GM12878 (cell line): Measurements from ENCODE around the gene ZDHHC9. TPM values are rescaled to one million over a fixed set of nuclear protein-coding genes. Genes with fewer than 3 reads are reported as not detected.
A peak's percentile ranks its signal among the peaks of the same experiment; 100 is the strongest.

Experiments used
- ATAC-seq: fragments of 200-7000 bp; cut with Tn5 transposase; 3 replicates; pipeline ENCODE4 v1.9.1; 2020; ENCODE audit warnings: mild to moderate bottlenecking, moderate library complexity
- BruUV-seq: library from RNA; stranded (reverse); fragments of 400-500 nt; replicated peaks from 2 replicates; lab custom pipeline; 2021; lab: Mats Ljungman, UMichigan
- CTCF ChIA-PET: fragments of 300-600 bp; sonication (Branson Sonifier 250); formaldehyde crosslinking; extraction: SDS; loops from one replicate; lab custom pipeline; 2021; ENCODE audit warnings: inconsistent platforms; lab: Yijun Ruan, JAX
- POLR2A ChIA-PET: fragments of 350-600 bp; formaldehyde crosslinking; extraction: SDS; loops from one replicate; lab custom pipeline; 2021; ENCODE audit warnings: inconsistent platforms; lab: Charles Lee
- RAD21 ChIA-PET: fragments of 300-600 bp; sonication (Branson Sonifier 250); formaldehyde crosslinking; loops from one replicate; lab custom pipeline; 2023; ENCODE audit warnings: antibody characterized with exemption; ENCODE audit not compliant: unreplicated experiment; lab: Charles Lee
- SMC1A ChIA-PET: fragments of 300-600 bp; sonication (Branson Sonifier 250); formaldehyde crosslinking; loops from one replicate; lab custom pipeline; 2023; ENCODE audit not compliant: unreplicated experiment, uncharacterized antibody; lab: Charles Lee
- DNase-seq: peaks from one replicate; pipeline ENCODE4 v3.0.0-alpha.2; 2011; ENCODE audit warnings: low read depth, low spot score
- FAIRE-seq: peaks from 3 replicates; lab custom pipeline; 2011; peaks lifted over from hg19 to GRCh38; lab: Jason Lieb, UNC
- H2AFZ ChIP-seq: 2 replicates; pipeline ENCODE4 v1.6.0; 2011; ENCODE audit warnings: low read depth, low read length, control low read depth; ENCODE audit not compliant: control insufficient read depth
- H3K27ac ChIP-seq: 2 replicates; pipeline ENCODE4 v1.5.1; 2011; ENCODE audit warnings: control low read depth; ENCODE audit not compliant: control insufficient read depth, insufficient read depth
- H3K27me3 ChIP-seq, 2 experiments: replicated peaks in 1 of 2; 2 replicates each; pipeline versions ENCODE4 v1.6.0 to v1.6.1; 2011; ENCODE audit warnings: low read length in 1 of 2; ENCODE audit not compliant: control insufficient read depth in 2 of 2, insufficient read depth in 2 of 2
- H3K36me3 ChIP-seq, 2 experiments: 2 replicates each; pipeline ENCODE4 v1.5.1; 2011; ENCODE audit warnings: low read length in 1 of 2; ENCODE audit not compliant: control insufficient read depth in 2 of 2, insufficient read depth in 2 of 2
- H3K4me1 ChIP-seq: 2 replicates; pipeline ENCODE4 v1.6.1; 2011; ENCODE audit warnings: mild to moderate bottlenecking, low read length, moderate library complexity, mixed read lengths; ENCODE audit not compliant: control insufficient read depth, insufficient read depth
- H3K4me2 ChIP-seq: 2 replicates; pipeline ENCODE4 v1.6.0; 2011; ENCODE audit warnings: control low read depth; ENCODE audit not compliant: control insufficient read depth, insufficient read depth
- H3K4me3 ChIP-seq: fragments of 200-600 bp; sonication (generic); 2 replicates; pipeline ENCODE4 v1.5.1; 2016
- H3K79me2 ChIP-seq: 2 replicates; pipeline ENCODE4 v1.6.0; 2011; ENCODE audit warnings: low read length; ENCODE audit not compliant: control insufficient read depth, insufficient read depth
- H3K9ac ChIP-seq: 2 replicates; pipeline ENCODE4 v1.8.0; 2011; ENCODE audit warnings: low read length, control low read depth, mixed read lengths; ENCODE audit not compliant: control insufficient read depth, insufficient read depth
- H3K9me3 ChIP-seq: replicated peaks from 3 replicates; pipeline ENCODE4 v1.5.1; 2011; ENCODE audit warnings: mild to moderate bottlenecking, low read length; ENCODE audit not compliant: control insufficient read depth, insufficient read depth
- H4K20me1 ChIP-seq: 2 replicates; pipeline ENCODE4 v1.6.0; 2011; ENCODE audit not compliant: control insufficient read depth, insufficient read depth
- BCL11A ChIP-seq: IDR thresholded peaks from 2 replicates; pipeline ENCODE4 v1.6.1; 2011; ENCODE audit warnings: low read depth, low read length
- IRF5 ChIP-seq: fragments of 450-650 bp; IDR thresholded peaks from 2 replicates; pipeline ENCODE4 v1.6.1; 2017; ENCODE audit warnings: borderline replicate concordance
- LARP7 ChIP-seq: fragments of 450-650 bp; IDR thresholded peaks from 2 replicates; pipeline ENCODE4 v1.6.1; 2017; ENCODE audit warnings: mild to moderate bottlenecking
- MEF2B ChIP-seq: fragments of 450-650 bp; IDR thresholded peaks from 2 replicates; pipeline ENCODE4 v1.6.1; 2018; ENCODE audit warnings: mild to moderate bottlenecking, moderate library complexity; ENCODE audit not compliant: partially characterized antibody, poor library complexity, severe bottlenecking
- NR2F1 ChIP-seq: fragments of 450-650 bp; conservative IDR thresholded peaks from 2 replicates; pipeline ENCODE4 v1.6.1; 2017; ENCODE audit warnings: mild to moderate bottlenecking
- POLR2A ChIP-seq: IDR thresholded peaks from 2 replicates; pipeline ENCODE4 v1.6.1; 2011; ENCODE audit warnings: low read depth, mild to moderate bottlenecking, low read length
- POLR2AphosphoS5 ChIP-seq: IDR thresholded peaks from 2 replicates; pipeline ENCODE4 v1.6.1; 2011; ENCODE audit warnings: mild to moderate bottlenecking, low read length, inconsistent platforms
- WGBS: methylation state at CpG from one replicate; pipeline ENCODE4 v1.1.6; 2016; ENCODE audit warnings: low lambda C conversion rate; ENCODE audit not compliant: insufficient replicate concordance, insufficient coverage; ENCODE audit errors: missing lambda C conversion rate; 5-methylcytosine and 5-hydroxymethylcytosine counted together
- in situ Hi-C: fragments of 300-500 bp; cut with MboI; formaldehyde crosslinking; loops from 9 replicates; pipeline ENCODE4 v1.14.3; 2018; ENCODE audit warnings: mixed read lengths
- intact Hi-C: fragments of 100-400 bp; cut with micrococcal nuclease; formaldehyde crosslinking; loops from one replicate; pipeline ENCODE4 v1.14.2; 2022; ENCODE audit not compliant: unreplicated experiment
- polyA plus RNA-seq, 11 experiments: library from polyadenylated mRNA; depleted of rRNA in 4 of 11; unstranded in 6 of 11; stranded (reverse) in 5 of 11; fragments of >200 nt; fragmentation: Nextera tagmentation in 4 of 11; fragmentation: Illumina TruSeq in 1 of 11; extraction: Ambion mirVana in 4 of 11; extraction: Trizol in 1 of 11; gene quantifications; 1 replicate in 1 of 11; 2 replicates in 10 of 11; pipeline versions ENCODE4 v1.2.1 to v1.2.3, GENCODE V29; 2011 to 2016; ENCODE audit warnings: inconsistent platforms in 2 of 11, missing spikeins in 2 of 11, low read depth in 1 of 11
- total RNA-seq, 4 experiments: library from RNA; depleted of rRNA in 3 of 4; stranded (reverse); fragments of >200 nt in 3 of 4; fragmentation: Illumina TruSeq in 1 of 4; extraction: Trizol in 1 of 4; gene quantifications; 2 replicates each; pipeline versions ENCODE4 v1.2.1 to v1.2.3, GENCODE V29; 2013 to 2021

The ZDHHC9 gene
- total and polyA plus RNA-seq, 10 of the 15 experiments (the other 5 are each of a cell fraction or from before 2014, with no cell fraction given), result 1.8 to 13.0 (median 5.4) TPM

GRCh38 chrX:129795584-129795983 lies 48.1 kb downstream of the ZDHHC9 start:
- 80% methylated on average over 1 of the region's 1 CpG for WGBS
- Histone ChIP-seq H3K9ac (no peak overlapping the region), H4K20me1 (no peaks in the 10 kb centered on the region), H3K9me3 (no peaks in the 10 kb centered on the region), H3K79me2 (no peaks in the 10 kb centered on the region), H3K4me3 (no peak overlapping the region), H3K4me1 (no peaks in the 10 kb centered on the region), H2AFZ (no peak overlapping the region), H3K36me3 (peaks cover 22 to 35% of the 10 kb centered on the region in 2 experiments; a peak in 3 of 4 replicates), H3K27me3 (no peaks in the 10 kb centered on the region), H3K4me2 (no peak overlapping the region), H3K27ac (no peak overlapping the region)
- ATAC-seq (no peak), DNase-seq (no peak), FAIRE-seq (no peak)
- POLR2A ChIA-PET, result interaction anchor here (1.0 to 1.5 kb wide), 2 partner anchors 12 to 14 kb away, joined by 3 to 4 read pairs; no protein-coding TSS in a partner anchor
- in situ Hi-C loops, result no loop called here
- CTCF ChIA-PET, result interaction anchor here (1.2 to 3.2 kb wide), 2 partner anchors 11 to 27 kb away, joined by 3 to 10 read pairs; no protein-coding TSS in a partner anchor
- RAD21 ChIA-PET, result no interaction called here
- BruUV-seq, result no TSS peak
- SMC1A ChIA-PET, result interaction anchor here (0.9 to 1.9 kb wide), 3 partner anchors 12 to 39 kb away, joined by 3 to 9 read pairs (median 3); no protein-coding TSS in a partner anchor
- intact Hi-C loops, result no loop called here
- peak; percentile 57 for TF ChIP-seq POLR2A
- no peak for TF ChIP-seq LARP7
- no peak for TF ChIP-seq IRF5

GRCh38 chrX:129793604-129794191 lies 50.0 kb downstream of the ZDHHC9 start:
- no peak overlapping the region for H2AFZ ChIP-seq
- ChIA-PET RAD21 (no interaction called here), CTCF (interaction anchor here (2.1 kb wide), 1 partner anchor 37 kb away, joined by 5 read pairs; no protein-coding TSS in a partner anchor), SMC1A (interaction anchor here (0.7 to 1.1 kb wide), 2 partner anchors 9 to 267 kb away, joined by 3 read pairs; no protein-coding TSS in a partner anchor)
- no TSS peak for BruUV-seq
- DNase-seq, result no peak
- H3K27ac ChIP-seq, result no peak overlapping the region
- intact Hi-C loops, result no loop called here
- H3K9ac ChIP-seq, result no peak overlapping the region
- no peaks in the 10 kb centered on the region for H3K27me3 ChIP-seq
- no peak for ATAC-seq
- no peaks in the 10 kb centered on the region for H3K79me2 ChIP-seq
- H3K4me2 ChIP-seq, result no peak overlapping the region
- no peaks in the 10 kb centered on the region for H3K4me1 ChIP-seq
- TF ChIP-seq POLR2A, result peak; percentile 41; the same call in 1 of the 2 replicates
- TF ChIP-seq NR2F1, result no peak
- TF ChIP-seq POLR2AphosphoS5, result 0 out of 2 replicates have a peak, but pooled peaks have one; percentile 20
- TF ChIP-seq BCL11A, result no peak
- TF ChIP-seq MEF2B, result no peak
- TF ChIP-seq, all 136 proteins: peak for 2
- FAIRE-seq, result no peak
- in situ Hi-C loops, result no loop called here
- Histone ChIP-seq H3K36me3 (peaks cover 28 to 40% of the 10 kb centered on the region in 2 experiments), H3K4me3 (no peak overlapping the region), H4K20me1 (no peaks in the 10 kb centered on the region), H3K9me3 (no peaks in the 10 kb centered on the region)
- POLR2A ChIA-PET, result interaction anchor here (1.4 kb wide), 1 partner anchor 13 kb away, joined by 4 read pairs; no protein-coding TSS in a partner anchor
- WGBS, result 79% methylated on average over 19 of the region's 20 CpGs
